DMS153 treated with DMSO at 0.1 percent for 48 hours (cell line): ENCODE results near the gene PHF20.
"Not testable (repeated sequence)": the region's sequence is repeated elsewhere in the genome, so short reads cannot be mapped to it uniquely, and the experiment has no call there.

Experiments
- DNase-seq: peaks from one replicate; lab custom pipeline; 2025; ENCODE audit not compliant: unreplicated experiment; lab: John Stamatoyannopoulos, UW

The PHF20 gene

DNA sequence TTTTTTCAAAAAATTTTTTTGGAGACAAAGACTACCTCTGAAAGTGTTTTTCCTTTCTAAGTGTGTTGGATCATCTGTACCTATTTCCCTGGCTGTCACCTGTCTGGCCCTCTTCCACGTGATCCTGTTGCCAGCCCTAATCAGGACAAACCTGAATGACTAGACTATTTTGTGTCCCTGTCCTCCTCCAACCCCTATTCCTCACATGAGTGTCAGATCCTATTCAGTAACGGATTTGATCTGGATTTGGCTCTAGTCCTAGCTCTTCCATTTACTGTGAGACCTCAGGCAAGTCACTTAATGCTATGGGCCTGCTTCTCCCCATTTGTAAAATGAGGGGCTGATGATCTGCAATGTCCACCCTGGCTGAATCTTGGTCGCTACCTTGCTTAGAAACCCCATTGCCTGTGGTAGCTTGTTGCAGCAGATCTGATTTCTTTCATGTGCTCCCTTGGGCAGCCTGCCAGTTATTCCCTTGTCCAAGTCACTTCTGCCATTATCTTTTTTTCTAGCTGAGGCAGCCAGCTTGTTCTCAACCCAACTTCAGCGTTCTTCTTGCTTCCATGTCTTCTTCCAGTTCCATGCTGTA lies 4.8 kb downstream of the PHF20 start:
- DNase-seq = peak; percentile 46

DNA sequence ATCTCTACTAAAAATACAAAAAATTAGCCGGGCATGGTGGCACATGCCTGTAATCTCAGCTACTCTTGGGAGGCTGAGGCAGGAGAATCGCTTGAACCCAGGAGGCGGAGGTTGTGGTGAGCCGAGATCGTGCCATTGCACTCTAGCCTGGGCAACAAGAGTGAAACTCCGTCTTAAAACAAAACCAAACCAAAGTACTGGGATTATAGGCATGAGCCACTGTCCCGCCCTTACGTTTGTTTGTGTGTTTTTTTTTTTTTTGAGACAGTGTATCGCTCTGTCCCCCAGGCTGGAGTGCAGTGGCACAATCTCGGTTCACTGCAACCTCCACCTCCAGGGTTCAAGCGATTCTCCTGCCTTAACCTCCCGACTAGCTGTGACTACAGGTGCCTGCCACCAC lies 12.0 kb downstream of the PHF20 start:
- not testable (repeated sequence) for DNase-seq

DNA sequence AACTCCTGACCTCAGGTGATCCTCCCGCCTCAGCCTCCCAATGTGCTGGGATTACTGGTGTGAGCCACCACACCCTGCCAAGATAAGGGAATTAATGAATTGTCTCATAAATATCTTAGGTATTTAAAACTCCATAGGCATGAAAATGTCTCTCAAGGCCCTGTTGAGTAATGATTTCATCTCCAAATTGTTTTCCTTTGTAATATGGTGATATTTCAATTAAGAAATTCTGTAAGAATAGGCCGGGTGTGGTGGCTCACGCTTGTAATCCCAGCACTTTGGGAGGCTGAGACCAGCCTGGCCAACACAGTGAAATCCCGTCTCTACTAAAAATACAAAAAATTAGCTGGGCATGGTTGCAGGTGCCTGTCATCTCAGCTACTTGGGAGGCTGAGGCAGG lies 13.7 kb downstream of the PHF20 start:
- DNase-seq = not testable (repeated sequence)

DNA sequence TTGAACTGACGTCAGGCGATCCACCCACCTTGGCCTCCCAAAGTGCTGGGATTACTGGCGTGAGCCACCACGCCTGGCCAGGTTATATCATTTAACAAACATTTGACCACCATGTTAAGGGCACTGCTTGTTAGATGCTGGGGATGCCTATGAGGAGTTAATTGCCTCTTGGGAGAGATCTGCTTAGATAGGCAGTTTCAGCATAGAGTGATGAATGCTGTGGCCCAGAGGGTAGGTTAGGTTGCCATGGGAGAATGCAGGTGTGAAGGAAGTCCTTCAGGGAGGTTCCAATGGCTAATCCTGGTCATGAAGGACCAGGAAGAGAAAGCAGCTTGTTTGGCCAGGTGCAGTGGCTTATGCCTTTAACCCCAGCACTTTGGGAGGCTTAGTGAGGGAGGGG lies 17.0 kb downstream of the PHF20 start:
- no peak for DNase-seq

DNA sequence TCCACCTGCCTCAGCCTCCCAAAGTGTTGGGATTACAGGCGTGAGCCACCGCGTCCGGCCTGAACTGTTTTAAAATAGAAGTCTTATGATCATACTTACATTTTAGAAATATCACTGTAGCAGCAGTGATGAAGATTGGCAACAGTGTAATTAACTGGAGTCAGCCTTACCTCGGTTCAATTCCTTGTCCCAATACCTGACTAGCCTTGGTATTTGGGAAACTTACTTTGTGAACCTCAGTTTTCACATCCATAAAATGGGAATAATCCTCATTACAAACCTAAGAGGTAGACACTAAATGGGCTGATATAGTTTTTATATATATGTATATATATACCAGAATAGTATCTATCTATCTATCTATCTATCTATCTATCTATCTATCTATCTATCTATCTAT lies 19.3 kb downstream of the PHF20 start:
- DNase-seq = no peak

DNA sequence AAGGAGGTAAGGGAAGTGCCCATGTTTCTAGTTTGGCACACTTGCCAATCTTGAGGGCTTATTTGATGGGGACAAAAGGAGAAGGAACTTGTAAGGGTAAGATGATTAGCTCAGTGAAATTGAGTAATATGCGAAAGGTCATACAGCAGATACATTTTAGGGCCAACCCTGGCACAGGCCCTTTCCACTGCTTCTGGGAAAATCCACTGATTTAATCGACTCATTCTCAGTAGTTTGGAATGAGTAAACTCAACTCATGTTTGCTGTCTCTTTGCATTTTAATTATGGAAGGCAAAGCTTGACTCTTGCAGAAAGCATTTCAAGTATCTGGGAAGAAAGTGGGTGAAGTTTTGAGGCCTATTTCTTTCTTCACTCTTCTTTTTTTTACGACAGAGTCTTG lies 20.0 kb downstream of the PHF20 start:
- DNase-seq = no peak

DNA sequence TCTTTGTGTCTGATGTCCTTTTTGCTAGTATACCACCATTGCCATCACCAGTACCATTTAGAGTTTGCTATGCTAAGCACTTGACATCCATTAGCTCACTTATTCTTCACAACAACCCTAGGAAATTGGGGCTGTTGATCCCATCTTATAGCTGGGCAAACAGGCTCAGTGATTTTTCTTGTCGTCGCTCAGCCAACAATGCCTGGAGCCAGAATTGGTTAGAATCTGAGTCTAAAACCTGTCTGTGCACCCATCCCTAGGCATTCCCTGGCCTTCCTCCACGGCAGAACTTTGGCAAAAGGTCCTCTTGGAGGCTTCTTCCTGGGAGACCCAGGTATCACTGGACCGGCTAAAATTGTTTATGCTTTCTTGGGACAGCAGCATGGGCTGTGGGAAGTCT lies 20.9 kb downstream of the PHF20 start:
- DNase-seq = no peak

DNA sequence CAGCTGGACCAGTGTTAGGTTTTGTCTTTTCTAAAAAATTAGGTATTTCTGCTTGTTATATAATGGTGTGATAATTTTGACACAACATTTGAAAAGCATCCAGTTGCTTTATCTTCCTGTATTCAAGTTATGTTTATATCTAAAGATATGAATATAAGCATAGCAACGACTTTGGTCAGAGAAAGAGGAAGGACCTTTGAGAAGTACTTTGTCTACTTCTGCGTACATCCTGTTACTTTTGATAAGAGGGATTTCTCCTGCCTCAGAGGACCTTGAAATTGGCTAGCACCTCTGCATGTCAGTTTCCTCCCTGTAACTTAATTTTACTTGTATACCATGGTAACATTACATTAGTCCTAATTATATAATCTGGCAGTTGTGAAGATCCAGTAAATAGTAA lies 24.8 kb downstream of the PHF20 start:
- no peak for DNase-seq

DNA sequence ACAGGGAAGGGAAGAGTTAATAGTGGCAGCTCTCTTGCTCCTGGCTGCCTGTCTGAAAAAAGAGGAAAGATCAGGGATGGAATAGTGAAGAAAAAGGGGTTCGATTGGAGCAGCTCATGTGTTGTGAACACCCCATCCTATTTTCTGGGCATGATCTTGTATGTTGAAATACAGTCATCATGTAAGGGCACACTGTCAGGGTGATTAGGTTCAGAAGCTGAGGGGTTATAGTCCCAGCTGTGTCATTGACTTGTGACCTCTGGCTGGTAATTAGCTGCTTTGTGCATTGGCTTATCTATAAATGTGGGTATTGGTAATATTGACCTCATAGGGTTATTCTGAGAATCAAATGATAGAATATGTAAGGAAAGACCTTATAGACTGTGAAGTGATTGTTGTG lies 30.1 kb downstream of the PHF20 start:
- DNase-seq = no peak

DNA sequence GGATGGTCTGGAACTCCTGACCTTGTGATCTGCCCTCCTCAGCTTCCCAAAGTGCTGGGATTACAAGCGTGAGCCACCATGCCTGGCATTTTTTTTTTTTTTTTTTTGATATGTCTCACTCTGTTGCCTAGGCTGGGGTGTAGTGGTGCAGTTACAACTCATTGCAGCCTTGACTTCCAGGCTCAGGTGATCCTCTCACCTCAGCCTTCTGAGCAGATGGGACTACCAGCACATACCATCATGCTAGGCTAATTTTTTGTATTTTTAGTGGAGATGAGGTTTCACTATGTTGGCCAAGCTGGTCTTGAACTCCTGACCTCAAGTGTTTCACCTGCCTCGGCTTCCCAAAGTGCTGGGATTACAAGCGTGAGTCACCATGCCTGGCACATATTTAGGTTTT lies 34.3 kb downstream of the PHF20 start:
- DNase-seq = no peak

DNA sequence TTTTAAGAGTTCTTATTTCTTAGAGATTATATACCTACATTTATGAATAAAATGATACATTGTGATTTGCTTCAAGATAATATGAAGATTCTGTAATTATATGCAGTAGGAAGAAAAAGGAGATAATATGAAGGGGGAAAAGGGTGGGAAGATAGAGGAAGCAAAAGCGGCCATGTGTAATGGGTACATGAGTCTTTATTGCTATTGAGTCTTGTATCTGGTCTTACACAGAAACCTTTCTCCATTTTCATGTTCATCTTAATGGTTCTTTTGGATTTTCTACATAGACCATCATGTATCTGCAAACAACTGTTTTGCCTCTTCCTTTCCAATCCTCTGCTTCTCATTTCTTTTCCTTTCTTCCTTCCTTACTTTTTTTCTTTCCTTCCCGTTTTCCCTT lies 36.1 kb downstream of the PHF20 start:
- DNase-seq = no peak

DNA sequence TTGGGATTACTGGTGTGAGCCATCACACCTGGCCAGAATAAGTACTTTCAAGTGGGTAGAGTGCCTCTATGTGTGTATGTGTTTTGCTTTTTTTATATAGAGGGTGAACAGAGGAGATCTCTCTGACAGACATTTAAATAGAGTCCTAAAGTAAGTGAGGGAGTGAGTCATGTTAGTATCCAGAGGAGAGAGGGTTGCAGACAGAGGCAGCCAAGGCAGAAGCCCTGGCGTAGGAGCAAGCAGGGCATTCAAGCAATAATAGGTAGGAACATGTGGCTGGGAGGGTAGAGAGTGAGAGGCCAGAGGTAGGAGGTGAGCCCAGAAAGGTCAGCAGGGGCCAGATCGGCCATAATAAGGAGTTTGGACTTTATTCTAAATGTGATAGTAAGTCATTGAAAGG lies 48.9 kb downstream of the PHF20 start:
- no peak for DNase-seq

DNA sequence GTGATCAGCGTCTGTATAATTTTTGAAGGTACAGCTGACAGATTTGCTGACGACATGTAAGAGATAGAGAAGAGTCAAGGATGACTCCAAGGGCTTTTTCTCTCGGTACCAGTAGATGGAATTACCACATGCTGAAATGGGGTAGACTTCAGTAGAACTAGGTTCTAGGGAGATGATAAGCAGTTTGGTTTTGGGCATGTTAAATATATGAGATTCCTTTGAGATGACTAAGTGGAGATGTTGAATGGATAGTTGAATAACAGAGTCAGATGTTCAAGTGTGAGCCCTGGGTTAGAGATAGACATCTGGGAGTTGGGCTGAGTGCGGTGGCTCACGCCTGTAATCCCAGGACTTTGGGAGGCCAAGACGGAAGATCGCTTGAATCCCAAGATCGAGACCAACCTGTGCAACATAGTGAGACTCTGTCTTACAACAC lies 50.0 kb downstream of the PHF20 start:
- no peak for DNase-seq

DNA sequence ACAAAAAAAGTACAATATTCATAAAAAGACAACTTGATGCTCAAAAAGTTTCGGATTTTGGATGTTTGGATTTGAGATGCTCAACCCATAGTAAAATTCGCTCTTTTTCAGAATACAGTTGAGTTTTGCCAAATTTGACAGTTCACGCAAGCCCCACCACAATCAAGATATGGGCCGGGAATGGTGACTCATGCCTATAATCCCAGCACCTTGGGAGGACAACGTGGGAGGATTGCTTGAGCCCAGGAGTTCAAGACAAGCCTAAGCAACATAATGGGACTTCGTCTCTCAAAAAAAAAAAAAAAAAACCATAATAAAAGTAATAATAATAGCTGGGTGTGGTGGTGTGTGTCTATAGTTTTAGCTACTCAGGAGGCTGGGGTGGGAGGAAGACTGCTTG lies 51.3 kb downstream of the PHF20 start:
- DNase-seq = no peak

DNA sequence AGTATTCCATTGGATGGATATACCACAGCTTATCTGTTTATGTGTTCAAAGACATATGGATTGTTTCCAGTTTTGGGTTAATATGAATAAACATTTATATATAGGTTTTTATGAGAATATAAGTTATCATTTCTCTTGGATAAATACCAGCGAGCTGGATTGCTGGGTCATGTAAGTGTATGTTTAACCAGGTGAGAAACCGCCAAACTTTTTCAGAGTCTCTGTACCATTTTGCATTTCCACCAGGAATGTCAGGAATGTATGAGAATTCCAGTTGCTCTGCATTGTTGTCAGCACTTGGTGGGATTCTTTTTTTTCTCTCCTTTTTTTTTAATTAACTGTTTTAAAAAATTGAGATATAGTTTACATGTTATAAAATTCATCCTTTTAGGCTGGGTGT lies 52.1 kb downstream of the PHF20 start:
- DNase-seq = no peak

DNA sequence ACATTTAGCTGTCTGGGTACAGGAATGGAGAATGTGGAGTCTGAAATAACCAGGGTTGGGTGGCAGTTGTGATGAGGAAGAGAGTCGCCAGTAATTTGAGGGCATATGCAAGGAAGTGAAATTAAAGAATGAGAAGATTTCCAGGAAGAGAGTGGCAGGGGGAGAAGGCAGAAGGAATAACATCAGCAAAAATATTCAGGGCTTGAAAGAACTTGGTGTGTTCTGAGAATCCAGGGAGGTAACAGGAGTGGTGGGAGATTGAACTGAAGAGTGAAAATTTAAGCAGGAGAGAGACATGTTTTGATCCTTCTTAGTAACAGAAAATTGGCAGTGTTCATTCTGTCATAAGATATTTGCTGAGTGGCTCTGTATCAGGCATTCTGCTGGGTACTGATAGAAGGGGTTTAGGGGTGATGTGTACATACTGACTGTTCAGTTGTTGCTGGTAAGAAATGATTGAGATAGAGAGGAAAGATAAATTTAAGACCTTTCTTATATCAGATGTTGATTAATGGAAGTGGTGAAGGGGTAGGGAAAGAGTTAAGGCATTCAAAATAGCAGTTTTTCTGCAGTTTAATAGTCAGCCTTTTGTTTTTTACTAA lies 54.7 kb downstream of the PHF20 start:
- no peak for DNase-seq

DNA sequence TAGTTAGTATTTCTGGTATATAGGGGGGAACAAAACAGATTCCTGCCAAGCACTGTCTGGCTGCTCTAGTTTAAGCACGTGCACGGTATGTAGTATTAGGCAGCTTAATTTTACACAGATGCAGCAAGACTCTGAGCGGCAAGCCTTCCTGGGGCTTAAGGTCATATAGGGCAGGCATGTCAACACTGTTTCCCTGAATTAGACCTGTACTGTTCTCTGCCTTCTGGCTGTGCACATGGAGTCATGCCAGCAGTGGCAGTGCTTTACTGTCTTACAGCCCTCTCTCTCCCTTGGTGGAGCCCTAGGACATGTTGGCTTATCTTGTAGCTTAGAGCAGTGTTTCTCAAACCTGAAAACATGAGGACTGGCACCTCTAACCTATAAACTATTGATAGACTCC lies 56.6 kb downstream of the PHF20 start:
- DNase-seq = no peak

DNA sequence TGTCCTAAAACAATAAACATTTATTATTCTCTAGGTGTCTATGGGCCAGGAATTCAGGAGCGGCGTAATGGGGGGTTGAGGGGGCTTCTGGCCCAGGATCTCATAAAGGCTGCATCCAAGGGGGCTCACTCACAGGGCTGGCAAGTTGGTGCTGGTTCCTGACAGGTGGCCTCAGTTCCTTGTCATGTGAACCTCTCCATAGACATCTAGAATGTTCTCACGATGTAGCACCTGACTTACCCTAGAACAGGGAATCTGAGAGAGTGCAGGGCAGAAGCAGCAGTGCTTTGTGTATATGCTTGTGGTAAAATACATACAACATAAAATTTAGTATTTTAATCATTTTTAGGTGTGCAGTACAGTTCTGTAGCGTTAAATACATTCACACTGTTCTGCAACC lies 57.1 kb downstream of the PHF20 start:
- no peak for DNase-seq

DNA sequence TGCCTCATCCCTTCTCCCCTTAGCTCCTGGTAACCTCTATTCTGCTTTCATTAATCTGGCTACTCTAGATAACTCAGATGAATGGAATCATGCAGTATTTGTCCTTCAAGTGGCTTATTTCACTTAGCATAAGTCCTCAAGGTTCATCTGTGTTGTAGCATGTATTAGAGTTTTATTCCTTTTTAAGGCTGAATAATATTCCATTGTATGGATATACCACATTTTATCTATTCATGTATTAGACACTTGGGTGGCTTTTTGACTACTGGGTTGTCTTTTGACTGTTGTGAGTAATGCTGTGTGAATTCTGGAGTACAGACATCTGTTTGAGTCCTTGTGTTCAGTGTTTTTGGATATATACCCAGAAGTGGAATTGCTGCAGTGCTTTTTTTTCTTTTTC lies 58.4 kb downstream of the PHF20 start:
- no peak for DNase-seq

DNA sequence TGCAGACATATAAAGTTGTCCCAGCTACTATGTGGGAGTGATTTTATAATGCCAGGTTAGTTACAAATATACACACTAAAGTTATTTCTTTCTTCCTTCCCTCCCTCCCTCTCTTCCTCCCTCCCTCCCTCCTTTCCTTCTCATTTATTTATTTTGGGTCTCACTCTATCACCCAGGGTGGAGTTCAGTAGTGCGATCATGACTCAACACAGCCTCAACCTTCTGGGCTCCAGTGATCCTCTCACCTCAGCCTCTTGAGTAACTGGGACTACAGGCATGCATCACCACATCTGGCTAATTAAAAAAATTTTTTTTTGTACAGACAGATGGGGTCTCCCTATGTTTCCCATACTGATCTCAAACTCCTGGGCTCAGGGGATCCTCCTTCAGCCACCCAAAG lies 59.2 kb downstream of the PHF20 start:
- DNase-seq = no peak

DNA sequence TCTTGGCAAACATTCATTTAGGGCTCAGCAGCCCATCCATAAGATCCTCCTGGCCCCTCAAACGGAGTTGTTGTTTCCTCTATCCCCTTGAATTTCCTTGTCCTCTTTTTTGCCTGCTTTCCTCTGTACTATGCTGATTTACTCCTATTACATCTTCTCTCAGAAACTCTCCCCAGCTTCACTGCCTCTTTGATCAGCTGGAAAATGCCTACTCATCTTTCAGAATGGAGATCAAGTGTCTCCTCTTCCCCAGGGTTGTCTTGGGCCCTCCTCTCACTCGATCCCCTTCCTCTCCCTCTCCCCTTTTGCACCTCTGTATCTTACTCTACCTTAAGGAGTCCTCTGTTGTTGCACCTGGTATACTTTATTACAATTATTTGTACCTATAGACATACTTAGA lies 60.2 kb downstream of the PHF20 start:
- DNase-seq = no peak

DNA sequence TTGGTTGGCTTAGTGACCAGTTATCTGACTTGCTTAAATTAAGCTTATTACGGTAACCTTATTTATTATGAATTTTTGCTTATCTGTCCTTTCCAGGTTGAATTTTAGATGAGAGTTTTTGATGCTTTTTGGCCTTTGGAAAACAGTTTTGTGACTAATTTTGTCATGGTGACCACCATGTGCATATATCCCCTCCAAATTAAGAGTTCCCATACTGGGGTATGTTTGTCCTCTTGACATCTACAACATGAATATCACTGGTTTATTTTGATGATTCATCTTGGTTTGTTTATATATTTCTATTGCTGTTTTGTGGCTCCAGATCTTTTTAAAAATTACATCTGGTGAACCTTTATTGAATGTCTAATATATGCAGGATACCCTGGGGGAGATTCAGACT lies 61.4 kb downstream of the PHF20 start:
- no peak for DNase-seq

DNA sequence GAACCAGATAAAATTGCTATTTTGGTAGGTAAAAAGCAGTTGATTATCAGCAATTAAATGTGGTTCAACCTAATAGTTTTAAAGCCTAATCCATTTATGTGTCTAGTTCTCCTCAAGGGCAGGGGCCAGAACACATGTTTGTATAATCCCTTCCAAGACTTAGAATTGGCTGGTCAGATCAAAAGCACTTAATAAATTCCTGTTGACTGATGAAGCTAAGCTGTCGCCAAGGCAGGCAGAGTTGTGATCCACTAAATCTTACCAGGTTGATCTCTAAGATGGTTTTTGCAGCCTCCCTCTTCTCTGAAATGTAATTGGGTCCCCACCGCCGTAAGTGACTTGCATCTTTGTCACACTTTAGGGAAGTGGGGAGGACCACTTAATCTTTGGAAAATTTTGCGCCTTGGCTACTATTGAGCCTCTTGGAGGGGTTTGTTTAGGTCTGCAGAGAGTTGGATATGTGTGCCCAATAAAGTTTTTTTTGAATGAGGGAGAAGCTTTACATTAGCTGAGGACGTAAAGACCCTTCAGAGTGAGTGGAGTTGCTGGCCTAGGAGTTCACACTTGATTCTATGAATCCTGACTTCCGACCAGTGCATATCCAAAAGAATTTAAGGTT lies 65.9 kb downstream of the PHF20 start:
- no peak for DNase-seq
